Measurements from ENCODE around the gene XRCC5. TPM values are rescaled to one million over a fixed set of nuclear protein-coding genes. Genes with fewer than 3 reads are reported as not detected.

XRCC5 gene
- total and polyA plus RNA-seq, 2 donors (not counting 1 experiment from before 2014, with no cell fraction given), result 152 to 278 TPM

DNA sequence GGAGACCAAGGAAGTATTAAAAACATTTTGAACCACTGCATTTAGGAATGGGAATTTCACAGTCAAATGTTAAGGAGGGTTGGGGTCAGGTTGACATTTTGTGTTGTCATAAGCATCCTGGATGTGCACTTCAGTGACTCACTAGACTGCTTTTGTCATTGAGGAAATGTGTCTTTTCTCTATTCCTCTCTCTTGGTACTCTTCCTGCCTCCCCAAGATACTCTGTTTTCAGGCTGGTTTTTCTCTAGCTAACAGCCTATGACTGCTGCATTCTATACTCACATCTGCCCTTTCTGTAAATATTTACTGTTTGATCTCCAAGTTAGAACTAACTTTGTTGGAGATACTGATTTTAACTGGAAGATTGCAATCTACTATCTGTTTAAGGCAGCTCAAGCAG lies 23.4 kb downstream of the XRCC5 start:
- H3K9me3 ChIP-seq (ENCODE audit: control insufficient read depth, insufficient read depth, low read depth, low read length), result no peaks in the 10 kb centered on the region
- TF ChIP-seq EZH2 (IDR thresholded peaks at IDR 0.05; ENCODE audit: low read length, missing control alignments) (no peak), CTCF (conservative IDR thresholded peaks at IDR 0.05 in 1 of 2, IDR thresholded peaks at IDR 0.05 in 1 of 2; ENCODE audit: low read depth in 1 of 2, low read length in 2 of 2) (no peak)
- DNase-seq (ENCODE audit: low read depth in 2 of 2), result no peak
- no peaks in the 10 kb centered on the region for H4K20me1 ChIP-seq (ENCODE audit: control insufficient read depth, extremely low read depth, insufficient read depth, low read length)
- H3K9ac ChIP-seq (ENCODE audit: insufficient read depth, low read length), result no peak overlapping the region
- H2AFZ ChIP-seq (ENCODE audit: low read length), result no peak overlapping the region
- H3K27me3 ChIP-seq (ENCODE audit: control insufficient read depth, insufficient read depth, low read length), result no peaks in the 10 kb centered on the region
- H3K4me2 ChIP-seq (ENCODE audit: extremely low read depth, insufficient read depth, low read length), result no peak overlapping the region
- H3K4me3 ChIP-seq (replicated peaks in 1 of 4; ENCODE audit: control extremely low read depth in 1 of 4, insufficient read depth in 1 of 4, low read depth in 3 of 4, low read length in 4 of 4), result no peak overlapping the region
- H3K36me3 ChIP-seq (ENCODE audit: control insufficient read depth, insufficient read depth, low read length), result peaks cover 22% of the 10 kb centered on the region
- no peak overlapping the region for H3K27ac ChIP-seq (ENCODE audit: insufficient read depth, low read length)
- no peaks in the 10 kb centered on the region for H3K4me1 ChIP-seq (ENCODE audit: control insufficient read depth, extremely low read depth, insufficient read depth, low read length)
- peaks cover 12% of the 10 kb centered on the region for H3K79me2 ChIP-seq (ENCODE audit: control insufficient read depth, insufficient read depth, low read length)

GRCh38 chr2:216133397-216133796 lies 24.2 kb downstream of the XRCC5 start:
- TF ChIP-seq CTCF (conservative IDR thresholded peaks at IDR 0.05 in 1 of 2, IDR thresholded peaks at IDR 0.05 in 1 of 2; ENCODE audit: low read depth in 1 of 2, low read length in 2 of 2) (no peak), EZH2 (IDR thresholded peaks at IDR 0.05; ENCODE audit: low read length, missing control alignments) (no peak)
- Histone ChIP-seq H4K20me1 (ENCODE audit: control insufficient read depth, extremely low read depth, insufficient read depth, low read length) (no peaks in the 10 kb centered on the region), H3K27me3 (ENCODE audit: control insufficient read depth, insufficient read depth, low read length) (no peaks in the 10 kb centered on the region), H3K4me1 (ENCODE audit: control insufficient read depth, extremely low read depth, insufficient read depth, low read length) (no peaks in the 10 kb centered on the region), H3K9ac (ENCODE audit: insufficient read depth, low read length) (no peak overlapping the region), H3K79me2 (ENCODE audit: control insufficient read depth, insufficient read depth, low read length) (peaks cover 9% of the 10 kb centered on the region), H3K4me3 (replicated peaks in 1 of 4; ENCODE audit: control extremely low read depth in 1 of 4, insufficient read depth in 1 of 4, low read depth in 3 of 4, low read length in 4 of 4) (no peak overlapping the region), H3K4me2 (ENCODE audit: extremely low read depth, insufficient read depth, low read length) (no peak overlapping the region), H3K36me3 (ENCODE audit: control insufficient read depth, insufficient read depth, low read length) (peaks cover 25% of the 10 kb centered on the region), H3K27ac (ENCODE audit: insufficient read depth, low read length) (no peak overlapping the region), H3K9me3 (ENCODE audit: control insufficient read depth, insufficient read depth, low read depth, low read length) (no peaks in the 10 kb centered on the region), H2AFZ (ENCODE audit: low read length) (no peak overlapping the region)
- DNase-seq (ENCODE audit: low read depth in 2 of 2), result peak in 1 of 2 donors; percentile 42

DNA sequence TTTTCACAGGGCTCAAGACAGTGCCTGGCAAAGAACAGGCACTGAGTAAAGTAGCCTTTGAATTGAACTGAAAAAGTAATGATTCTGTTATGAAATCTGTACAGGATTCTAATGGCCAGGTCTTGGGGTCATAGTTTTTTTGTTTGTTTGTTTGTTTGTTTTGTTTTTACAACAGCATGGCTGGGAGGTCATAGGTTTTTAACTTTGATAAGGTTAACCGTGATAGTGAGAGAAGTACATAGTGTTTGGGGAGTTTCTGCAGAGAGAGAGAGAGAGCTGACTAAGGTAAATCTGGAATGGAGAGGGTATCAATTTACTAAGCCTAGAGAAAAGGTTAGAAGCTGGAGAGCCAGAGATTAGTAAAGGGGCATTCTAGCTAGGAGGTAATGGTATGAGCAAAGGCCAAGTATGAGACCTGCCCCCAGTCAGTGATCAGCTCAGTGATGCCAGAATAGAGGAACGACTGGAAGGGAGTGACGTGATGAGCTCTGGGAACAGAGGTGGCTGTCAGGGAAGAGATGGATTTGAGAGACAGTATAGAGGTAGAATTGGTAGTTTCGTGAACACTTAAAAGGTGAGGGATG lies 25.9 kb downstream of the XRCC5 start:
- H3K27ac ChIP-seq (ENCODE audit: insufficient read depth, low read length), result no peak overlapping the region
- H3K9me3 ChIP-seq (ENCODE audit: control insufficient read depth, insufficient read depth, low read depth, low read length), result no peaks in the 10 kb centered on the region
- no peak overlapping the region for H3K4me3 ChIP-seq (replicated peaks in 1 of 4; ENCODE audit: control extremely low read depth in 1 of 4, insufficient read depth in 1 of 4, low read depth in 3 of 4, low read length in 4 of 4)
- peaks cover 3% of the 10 kb centered on the region for H3K79me2 ChIP-seq (ENCODE audit: control insufficient read depth, insufficient read depth, low read length)
- H4K20me1 ChIP-seq (ENCODE audit: control insufficient read depth, extremely low read depth, insufficient read depth, low read length), result no peaks in the 10 kb centered on the region
- H3K36me3 ChIP-seq (ENCODE audit: control insufficient read depth, insufficient read depth, low read length), result peaks cover 24% of the 10 kb centered on the region
- TF ChIP-seq CTCF (conservative IDR thresholded peaks at IDR 0.05 in 1 of 2, IDR thresholded peaks at IDR 0.05 in 1 of 2; ENCODE audit: low read depth in 1 of 2, low read length in 2 of 2), result no peak
- TF ChIP-seq EZH2 (IDR thresholded peaks at IDR 0.05; ENCODE audit: low read length, missing control alignments), result no peak
- no peak for DNase-seq (ENCODE audit: low read depth in 2 of 2)
- H3K9ac ChIP-seq (ENCODE audit: insufficient read depth, low read length), result no peak overlapping the region
- no peak overlapping the region for H2AFZ ChIP-seq (ENCODE audit: low read length)
- H3K4me1 ChIP-seq (ENCODE audit: control insufficient read depth, extremely low read depth, insufficient read depth, low read length), result no peaks in the 10 kb centered on the region
- no peaks in the 10 kb centered on the region for H3K27me3 ChIP-seq (ENCODE audit: control insufficient read depth, insufficient read depth, low read length)
- no peak overlapping the region for H3K4me2 ChIP-seq (ENCODE audit: extremely low read depth, insufficient read depth, low read length)
